ENCODE data around the gene C3orf18.

- no peak for TF ChIP-seq ZNF274 (IDR thresholded peaks at IDR 0.05; ENCODE audit: low read depth, low read length)
- TF ChIP-seq YY1 (IDR thresholded peaks at IDR 0.05; ENCODE audit: insufficient read depth, insufficient read length): no peak
- no peak for TF ChIP-seq SUZ12 (IDR thresholded peaks at IDR 0.05; ENCODE audit: extremely low read depth, insufficient read depth, insufficient read length)
These were observed 7.8 kb upstream of the C3orf18 start for GRCh38 chr3:50575372-50575771.

Data from NT2/D1 (cell line).